Stimulated activated CD4-positive, alpha-beta T cell treated with anti-CD3 and anti-CD28 coated beads, TNF-alpha, amount 100 ng/mL, for 24 hours (primary cell): ENCODE results near the gene SOD2.
"Not testable (repeated sequence)": the region's sequence is repeated elsewhere in the genome, so short reads cannot be mapped to it uniquely, and the experiment has no call there.

Experiments used
- DNase-seq, 3 experiments: peaks; one replicate each; pipeline ENCODE4 v3.0.0-alpha.2; 2020; ENCODE audit warnings: low read depth in 3 of 3

Gene SOD2

DNA sequence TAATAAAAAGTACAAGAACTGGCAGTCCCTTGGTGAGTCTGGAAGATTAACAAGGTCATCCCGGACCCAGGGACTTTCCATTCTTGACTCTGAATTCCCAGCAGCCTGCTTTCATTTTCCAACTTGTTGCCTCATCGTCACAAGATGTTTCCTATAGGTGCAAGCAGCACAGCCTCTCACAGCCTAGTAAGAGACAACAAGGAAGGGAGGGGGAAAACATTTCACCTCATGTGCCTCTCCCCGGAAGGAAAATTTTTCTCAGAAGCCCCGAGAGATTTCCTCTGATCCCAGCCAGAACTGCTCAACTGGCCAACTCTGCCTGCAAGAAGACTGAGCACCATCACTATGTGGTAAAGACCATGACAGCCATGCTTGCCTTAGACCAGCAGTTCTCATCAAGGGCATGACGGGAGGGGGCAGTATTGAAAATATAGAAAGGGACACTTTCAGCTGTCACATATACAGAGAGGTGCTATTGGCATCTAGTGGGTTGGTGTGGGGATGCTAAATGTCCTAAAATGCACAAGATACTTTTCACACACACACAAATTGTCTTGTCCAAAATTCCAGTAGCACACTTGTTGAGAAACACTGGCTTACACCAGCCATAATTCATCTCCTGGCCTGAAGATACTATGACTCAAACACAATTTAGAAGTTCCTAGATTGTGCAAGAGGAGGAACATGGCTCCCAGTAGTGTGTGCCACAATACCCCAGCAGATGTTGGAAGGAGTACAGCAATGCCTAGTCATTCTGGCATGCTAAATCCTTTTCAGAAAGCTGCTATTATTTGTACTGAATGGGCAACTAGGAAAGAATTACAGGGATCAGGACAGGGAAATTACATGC lies 23.4 kb upstream of the SOD2 start:
- no peak for DNase-seq

DNA sequence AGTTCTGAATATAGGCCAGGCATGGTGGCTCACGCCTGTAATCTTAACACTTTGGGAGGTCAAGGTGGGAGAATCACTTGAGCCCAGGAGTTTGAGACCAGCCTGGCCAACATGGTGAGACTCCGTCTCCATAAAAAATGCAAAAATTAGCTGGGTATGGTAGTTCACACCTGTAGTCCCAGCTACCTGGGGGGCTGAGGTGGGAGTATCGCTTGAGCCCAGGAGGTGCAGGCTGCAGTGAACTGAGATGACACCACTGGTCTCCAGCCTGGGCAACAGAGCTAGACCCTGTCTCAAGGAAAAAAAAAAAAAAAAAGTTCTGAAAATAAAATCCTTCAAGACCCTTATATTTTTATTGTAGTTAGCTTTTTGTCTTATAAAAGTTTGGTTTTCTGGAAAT lies 22.6 kb upstream of the SOD2 start:
- DNase-seq, result no peak

DNA sequence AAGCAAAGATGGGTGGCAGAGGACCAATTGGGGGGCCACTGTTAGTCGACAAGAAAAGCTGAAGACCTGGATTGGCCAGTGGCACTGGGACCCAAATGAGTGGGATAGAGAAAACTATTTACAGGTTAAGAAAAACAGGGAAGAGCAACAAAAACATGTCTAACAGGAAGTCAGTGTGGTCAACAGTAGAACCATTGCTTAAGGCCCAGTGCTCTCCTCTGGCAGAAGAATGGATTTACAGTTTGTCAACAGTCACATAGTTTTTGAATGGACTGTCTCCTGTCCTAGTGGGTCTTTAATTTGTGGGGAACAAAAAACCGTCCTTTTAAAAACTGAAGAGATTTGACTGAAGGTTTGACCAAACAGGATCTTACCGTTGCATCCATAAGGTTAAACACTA lies 22.1 kb upstream of the SOD2 start:
- no peak for DNase-seq

- no peak for DNase-seq
These were observed 21.4 kb upstream of the SOD2 start for GRCh38 chr6:159714404-159714803.

- DNase-seq, result no peak
These were observed 20.9 kb upstream of the SOD2 start for GRCh38 chr6:159713984-159714383.

GRCh38 chr6:159712389-159712788 lies 19.3 kb upstream of the SOD2 start:
- DNase-seq, result not testable (repeated sequence)

- not testable (repeated sequence) for DNase-seq
These were observed 17.6 kb upstream of the SOD2 start for GRCh38 chr6:159710603-159711002.

DNA sequence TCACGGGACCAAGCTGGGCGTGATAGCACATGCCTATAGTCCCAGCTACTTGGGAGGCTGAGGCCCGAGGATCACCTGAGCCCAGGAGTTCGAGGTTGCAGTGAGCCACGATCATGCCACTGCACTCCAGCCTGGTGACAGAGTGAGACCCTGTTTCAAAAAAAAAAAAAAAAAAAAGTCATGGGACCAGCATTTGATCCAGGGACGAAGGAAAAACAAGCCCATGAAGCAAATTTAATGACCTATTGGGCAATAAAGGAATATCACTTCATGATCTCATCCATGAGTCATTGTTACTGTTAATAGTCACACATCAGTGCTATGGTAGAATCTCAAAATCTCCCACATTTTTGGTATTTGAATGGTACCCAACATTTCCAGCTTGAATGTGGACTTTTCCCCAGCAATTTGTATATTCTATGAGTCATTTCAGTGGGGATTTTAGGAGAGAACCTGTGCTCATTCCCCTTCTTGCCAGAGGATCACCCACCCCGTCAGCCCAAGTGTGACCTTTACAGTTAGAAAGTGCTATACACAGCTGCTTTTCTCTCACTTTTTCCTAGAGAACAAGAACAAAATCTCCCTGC lies 8.5 kb upstream of the SOD2 start:
- no peak for DNase-seq

GRCh38 chr6:159700970-159701369 lies 7.9 kb upstream of the SOD2 start:
- DNase-seq, result no peak

- no peak for DNase-seq
These were observed 2.9 kb upstream of the SOD2 start for GRCh38 chr6:159695984-159696383.

DNA sequence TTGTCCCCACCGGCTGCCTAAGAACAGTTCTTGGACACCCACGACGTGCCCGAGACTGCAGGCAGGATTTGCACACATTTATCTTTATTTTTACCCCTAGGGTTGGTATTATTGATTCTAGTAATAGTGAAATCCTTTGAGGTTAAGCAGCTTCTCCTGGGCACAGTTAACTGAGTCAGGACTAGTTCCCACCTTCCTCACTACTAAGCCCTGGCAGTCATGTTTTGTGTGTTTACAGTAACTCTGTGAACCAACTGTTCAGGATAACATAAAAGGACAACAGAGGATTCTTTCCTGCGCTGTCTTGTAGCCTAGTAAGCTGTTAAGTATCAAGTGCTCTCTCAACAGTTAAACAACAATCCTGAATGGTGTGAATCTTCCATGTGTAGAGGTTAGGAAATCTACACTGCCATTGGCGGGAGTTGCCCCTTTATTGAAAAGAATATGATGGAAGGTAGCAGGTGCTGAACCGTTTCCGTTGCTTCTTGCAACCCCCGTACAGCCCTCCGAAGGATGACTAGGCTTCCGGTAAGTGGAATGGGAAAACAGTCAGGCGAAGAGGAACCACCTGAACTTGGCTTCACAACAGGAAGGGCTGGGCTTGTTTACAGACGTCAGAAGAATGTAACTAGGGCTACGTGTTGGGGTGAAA lies 979 bp upstream of the SOD2 start:
- DNase-seq, result no peak

- DNase-seq, result peak; percentile 40 to 53 (median 44)
These were observed 526 bp downstream of the SOD2 start for GRCh38 chr6:159692303-159693127.

- DNase-seq, result no peak
These were observed 1.1 kb downstream of the SOD2 start for GRCh38 chr6:159691963-159692287.

GRCh38 chr6:159691133-159691962 lies 1.7 kb downstream of the SOD2 start:
- DNase-seq, result no peak

- DNase-seq, result not testable (repeated sequence)
These were observed 2.9 kb downstream of the SOD2 start for GRCh38 chr6:159690135-159690534.

GRCh38 chr6:159689001-159689400 lies 4.0 kb downstream of the SOD2 start:
- DNase-seq, result no peak

GRCh38 chr6:159688266-159688905 lies 4.7 kb downstream of the SOD2 start:
- no peak for DNase-seq

DNA sequence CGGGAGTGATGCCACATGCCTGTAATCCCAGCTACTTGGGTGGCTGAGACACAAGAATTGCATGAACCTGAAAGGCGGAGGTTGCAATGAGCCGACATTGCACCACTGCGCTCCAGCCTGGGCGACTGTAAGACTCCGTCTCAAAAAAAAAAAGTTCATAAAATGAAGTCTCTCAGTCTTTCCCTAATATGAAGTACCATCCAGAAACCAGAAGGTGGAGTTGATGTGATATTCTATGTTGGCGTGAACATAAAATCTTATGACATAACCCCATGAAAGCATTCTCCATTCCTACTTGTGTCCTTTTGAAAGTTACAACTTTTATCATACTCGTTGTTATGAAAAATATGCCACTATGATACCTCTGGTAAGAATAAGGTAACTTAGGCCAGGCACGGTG lies 5.7 kb downstream of the SOD2 start:
- DNase-seq, result no peak

DNA sequence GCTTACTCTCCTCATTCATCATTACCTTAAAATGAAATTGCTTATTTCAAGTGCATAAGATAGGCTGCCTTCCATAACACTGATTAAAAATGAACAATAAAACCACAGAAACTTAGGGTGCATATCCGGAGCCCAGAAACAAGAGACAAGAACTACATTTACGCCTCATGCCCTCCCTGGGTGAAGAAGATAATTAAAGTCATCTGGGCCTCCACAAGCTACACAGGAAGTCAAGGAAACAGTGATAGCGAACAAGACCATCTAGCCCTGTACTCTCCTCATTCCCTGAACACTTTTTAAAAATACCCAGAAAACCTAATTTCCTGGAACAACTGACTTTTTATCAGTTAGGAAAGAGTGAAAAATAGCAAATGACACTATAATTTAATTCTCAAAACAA lies 6.3 kb downstream of the SOD2 start:
- DNase-seq, result no peak

- DNase-seq, result no peak
These were observed 7.0 kb downstream of the SOD2 start for GRCh38 chr6:159686040-159686439.

DNA sequence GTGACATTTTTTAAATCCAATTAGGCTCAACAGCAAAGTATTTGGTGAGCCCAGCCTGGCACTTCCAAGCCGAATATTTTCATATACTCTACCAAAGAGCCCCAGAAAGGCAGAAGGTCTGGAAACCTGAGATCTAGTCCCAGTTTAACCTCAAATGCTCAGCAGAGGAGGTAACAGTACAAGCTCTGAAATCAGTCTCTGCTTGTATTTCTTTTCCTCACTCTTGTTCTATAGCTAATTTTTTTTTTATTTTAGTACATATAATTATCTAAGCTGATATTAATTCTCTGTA lies 9.1 kb downstream of the SOD2 start:
- no peak for DNase-seq
